ENCODE results near the gene PAK5.

DNA sequence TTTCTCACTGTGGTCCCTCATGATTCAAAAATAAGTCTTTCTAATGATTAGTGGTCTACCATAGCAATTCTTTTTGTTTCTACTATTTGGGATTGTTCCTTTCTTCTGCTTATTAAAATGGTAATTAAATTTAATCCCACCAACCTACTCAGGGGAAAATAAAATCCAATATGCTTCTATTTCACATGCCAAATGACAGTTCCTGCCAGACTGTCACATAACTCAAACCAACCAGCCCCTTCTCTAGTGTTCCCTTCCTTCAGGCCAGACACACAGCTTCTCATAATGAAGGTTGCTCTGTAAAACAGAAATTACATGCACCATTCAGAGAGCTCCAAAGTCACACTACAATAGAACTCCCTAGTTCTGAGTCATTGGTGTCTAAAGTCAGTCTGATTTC is 23.2 kb downstream of the PAK5 start:
- TF ChIP-seq MEF2A (IDR thresholded peaks at IDR 0.05; ENCODE audit: borderline replicate concordance, low read depth): no peak
- TF ChIP-seq, protein P1, sequence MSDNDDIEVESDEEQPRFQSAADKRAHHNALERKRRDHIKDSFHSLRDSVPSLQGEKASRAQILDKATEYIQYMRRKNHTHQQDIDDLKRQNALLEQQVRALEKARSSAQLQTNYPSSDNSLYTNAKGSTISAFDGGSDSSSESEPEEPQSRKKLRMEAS (IDR thresholded peaks at IDR 0.05; ENCODE audit: low read depth): no peak
- no peak for TF ChIP-seq MXI1 (IDR thresholded peaks at IDR 0.05; ENCODE audit: low read depth, low read length)
- no peak for TF ChIP-seq SIN3A (IDR thresholded peaks at IDR 0.05; ENCODE audit: borderline replicate concordance, low read depth, low read length)
- no peak for TF ChIP-seq RCOR1 (IDR thresholded peaks at IDR 0.05; ENCODE audit: low read length)
- no peak for TF ChIP-seq CTCF (IDR thresholded peaks at IDR 0.05)
- no peak for TF ChIP-seq NRF1 (IDR thresholded peaks at IDR 0.05; ENCODE audit: low read depth, low read length)
- no peak for TF ChIP-seq GABPA (IDR thresholded peaks at IDR 0.05; ENCODE audit: low read depth)
- TF ChIP-seq PBX3 (IDR thresholded peaks at IDR 0.05): no peak
- no peak for TF ChIP-seq EZH2phosphoT487 (IDR thresholded peaks at IDR 0.05; ENCODE audit: borderline replicate concordance, low read depth)

Data from SK-N-SH (cell line).